HL-60/S4 treated with phorbol 12-myristate 13-acetate at 8.2 ng/mL for 4 days and 3 days (cell line): ENCODE data around the gene ERP29.
"Not testable (repeated sequence)": the region's sequence is repeated elsewhere in the genome, so short reads cannot be mapped to it uniquely, and the experiment has no call there.

ENCODE experiments used
- in situ Hi-C: fragments of 300-500 bp; cut with MboI; formaldehyde crosslinking; loops from 2 replicates; pipeline ENCODE4 v1.15.0; 2022; ENCODE audit warnings: low sequenced_read_pairs

ERP29 gene

DNA sequence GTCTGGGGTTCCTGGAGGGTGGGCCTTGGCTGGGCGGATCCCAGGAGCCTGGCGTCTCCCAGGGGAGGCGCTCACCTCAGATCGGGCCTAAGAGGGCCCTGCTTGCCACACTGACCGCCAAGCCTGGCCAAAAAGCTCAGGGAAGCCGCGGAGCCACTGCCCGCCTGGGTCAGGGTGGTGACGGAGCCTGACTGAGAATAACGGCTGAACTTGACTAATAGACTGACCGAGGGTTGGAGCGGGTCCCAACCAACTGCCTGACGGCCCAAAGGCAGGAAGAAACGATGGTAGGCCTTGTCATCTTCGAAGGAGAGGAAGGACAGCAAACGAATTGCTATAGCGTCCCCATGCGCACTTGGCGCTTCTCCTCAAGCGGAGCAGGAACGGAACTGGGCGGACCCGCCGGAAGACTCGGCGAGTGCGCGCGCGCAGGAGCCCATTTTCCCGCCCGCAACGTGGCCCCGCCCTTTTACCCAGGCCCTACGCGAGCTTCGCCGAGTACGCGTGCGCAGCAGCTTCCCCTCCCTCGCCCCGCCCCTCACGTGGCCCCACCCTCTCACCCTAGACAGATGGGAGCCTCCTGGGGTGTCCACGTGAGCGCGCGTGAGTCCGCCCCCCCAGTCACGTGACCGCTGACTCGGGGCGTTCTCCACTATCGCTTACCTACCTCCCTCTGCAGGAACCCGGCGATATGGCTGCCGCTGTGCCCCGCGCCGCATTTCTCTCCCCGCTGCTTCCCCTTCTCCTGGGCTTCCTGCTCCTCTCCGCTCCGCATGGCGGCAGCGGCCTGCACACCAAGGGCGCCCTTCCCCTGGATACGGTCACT is at the start of gene ERP29, which contains the start of gene TMEM116:
Gene ERP29, plus strand, starts transcription at position 652 of the 826 bp plus-strand sequence. Its CDS starts 40 bp downstream, at position 692.
Gene TMEM116, minus strand, starts transcription at position 391 of the 826 bp plus-strand sequence. CDS start 7,895 bp downstream, outside the sequence.
- in situ Hi-C loops, result no loop called here

DNA sequence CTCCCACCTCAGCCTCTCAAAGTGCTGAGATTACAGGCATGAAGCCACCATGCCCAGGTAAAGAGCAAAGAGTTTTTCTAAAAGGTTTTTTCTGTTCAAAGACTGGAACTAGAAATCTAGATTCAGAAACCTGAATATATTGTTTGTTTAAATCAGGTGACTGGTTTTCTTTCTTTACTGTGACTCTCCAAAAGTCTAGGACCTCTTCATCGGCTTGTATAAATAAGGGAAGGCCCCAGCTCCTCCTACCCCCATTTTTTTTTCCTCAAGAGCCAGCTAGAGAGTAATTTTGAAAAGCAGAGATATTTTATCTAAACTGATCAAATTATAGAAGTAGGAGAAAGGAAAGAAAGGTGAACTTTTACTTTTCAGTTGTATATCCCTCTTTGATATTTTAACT is 48.3 kb upstream of the ERP29 start:
- in situ Hi-C loops, result no loop called here

GRCh38 chr12:111971800-111972199 is 41.4 kb upstream of the ERP29 start:
- in situ Hi-C loops, result no loop called here

DNA sequence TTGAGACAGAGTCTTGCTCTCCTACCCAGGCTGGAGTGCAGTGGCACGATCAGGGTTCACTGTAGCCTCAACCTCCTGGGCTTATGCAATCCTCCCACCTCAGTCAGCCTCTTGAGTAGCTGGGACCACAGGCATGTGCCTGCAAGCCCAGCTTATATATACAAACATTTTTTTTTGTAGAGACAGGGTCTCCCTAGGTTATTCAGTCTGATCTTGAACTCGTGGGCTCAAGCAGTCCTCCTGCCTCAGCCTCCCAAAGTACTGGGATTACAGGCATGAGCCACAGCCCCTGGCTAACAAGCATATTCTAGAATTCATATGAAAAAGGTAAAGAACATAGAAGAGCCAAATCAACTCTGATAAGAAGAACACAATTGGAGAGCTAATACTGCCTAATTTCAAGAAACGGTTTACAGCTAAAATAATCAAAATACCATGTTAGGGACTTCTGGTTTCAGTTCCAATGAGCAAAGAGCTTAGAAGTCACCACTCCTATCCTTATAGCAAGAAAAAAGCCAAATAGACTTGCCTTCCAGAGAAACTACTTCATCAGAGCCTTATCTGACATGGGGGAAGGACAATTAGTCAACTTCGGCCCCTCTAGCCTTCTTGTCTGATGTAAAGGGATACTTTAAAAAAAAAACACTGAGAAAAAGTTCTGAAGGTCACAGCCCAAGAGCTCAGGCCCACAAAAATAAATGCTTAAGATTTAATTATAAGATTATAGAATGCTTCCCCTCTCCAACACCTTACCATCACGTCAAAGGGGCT is 37.9 kb upstream of the ERP29 start:
- in situ Hi-C loops, result no loop called here

GRCh38 chr12:111976291-111976690 is 36.9 kb upstream of the ERP29 start:
- in situ Hi-C loops, result no loop called here

DNA sequence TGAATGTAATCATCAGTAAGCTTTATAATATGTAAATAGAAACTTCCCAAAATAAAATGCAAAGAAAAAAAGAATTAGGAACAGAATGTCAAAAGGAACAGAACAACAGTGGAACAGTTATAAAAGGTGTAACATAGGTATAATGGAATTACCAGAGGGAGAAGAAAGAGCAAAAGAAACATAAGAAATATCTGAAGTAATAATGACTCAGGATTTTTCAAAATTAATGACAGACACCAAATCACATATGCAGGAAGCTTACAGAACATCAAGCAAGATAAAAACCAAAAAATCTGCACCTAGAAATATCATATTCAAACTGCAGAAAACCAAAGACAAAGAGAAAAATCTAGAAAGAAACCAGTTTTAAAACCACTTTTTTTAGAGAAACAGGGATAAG is 36.4 kb upstream of the ERP29 start:
- in situ Hi-C loops, result no loop called here

DNA sequence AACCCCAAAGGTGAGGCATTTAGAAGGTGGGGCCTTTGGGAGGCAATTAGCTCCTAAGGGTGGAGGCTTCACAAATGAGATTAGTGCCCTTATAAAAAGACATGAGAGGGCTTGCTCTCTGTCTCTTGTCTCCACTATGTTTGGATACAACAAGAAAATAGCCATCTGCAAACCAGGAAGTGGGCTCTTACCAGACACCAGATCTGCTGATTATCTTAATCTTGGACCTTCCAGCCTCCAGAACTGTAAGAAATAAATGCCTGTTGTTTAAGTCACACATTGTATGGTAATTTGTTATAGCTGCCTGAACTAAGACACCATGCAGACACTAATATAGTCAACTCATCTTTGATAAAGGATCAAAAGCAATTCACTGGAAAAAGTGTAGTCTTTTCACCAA is 34.7 kb upstream of the ERP29 start:
- in situ Hi-C loops, result no loop called here

DNA sequence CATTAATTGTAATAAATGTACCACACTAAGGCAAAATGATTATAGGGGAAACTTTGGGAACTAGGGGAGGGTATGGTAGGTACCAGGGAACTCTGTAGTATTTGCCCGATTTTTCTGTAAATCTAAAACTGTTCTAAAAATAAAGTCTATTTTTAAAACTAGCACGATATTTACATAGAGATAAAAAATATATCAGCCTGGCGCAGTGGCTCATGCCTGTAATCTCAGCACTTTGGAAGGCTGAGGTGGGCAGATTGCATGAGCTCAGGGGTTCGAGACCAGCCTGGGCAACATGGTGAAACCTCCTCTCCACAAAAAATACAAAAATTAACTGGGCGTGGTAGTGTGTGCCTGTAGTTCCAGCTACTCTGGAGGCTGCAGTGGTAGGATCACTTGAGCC is 32.6 kb upstream of the ERP29 start:
- in situ Hi-C loops, result no loop called here

DNA sequence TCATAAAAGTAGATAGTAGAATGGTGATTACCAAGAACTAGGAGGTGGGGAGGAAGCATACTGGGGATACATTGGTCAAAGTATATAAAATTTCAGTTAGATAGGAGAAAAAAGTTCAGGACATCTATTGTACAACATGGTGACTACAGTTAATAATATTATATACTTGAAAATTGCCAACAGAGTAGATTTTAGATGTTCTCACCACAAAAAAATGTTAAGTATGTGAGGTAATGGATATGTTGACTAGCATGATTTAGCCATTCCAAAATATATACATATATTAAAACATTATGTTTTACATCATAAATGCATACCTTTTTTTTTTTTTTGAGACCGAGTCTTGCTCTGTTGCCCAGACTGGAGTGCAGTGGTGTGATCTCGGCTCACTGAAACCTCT is 31.2 kb upstream of the ERP29 start:
- in situ Hi-C loops, result no loop called here

DNA sequence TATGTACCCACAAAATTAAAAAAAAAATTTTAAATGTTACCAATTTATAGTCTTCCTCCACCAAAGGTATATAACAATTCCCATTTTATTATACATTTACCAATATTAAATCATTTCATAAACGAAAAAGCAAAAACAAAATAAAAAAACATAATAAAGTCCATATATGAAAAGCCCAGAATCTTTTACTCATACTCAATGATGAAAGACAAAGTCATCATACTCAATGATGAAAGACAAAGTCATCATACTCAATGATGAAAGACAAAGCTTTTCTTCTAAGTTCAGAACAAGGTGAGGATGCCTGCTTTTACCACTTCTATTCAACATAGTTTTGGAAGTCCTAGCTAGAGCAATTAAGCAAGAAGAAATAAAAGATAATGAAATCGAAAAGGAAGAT is 28.4 kb upstream of the ERP29 start:
- in situ Hi-C loops, result no loop called here

GRCh38 chr12:111991535-111991934 is 21.7 kb upstream of the ERP29 start:
- in situ Hi-C loops, result no loop called here

DNA sequence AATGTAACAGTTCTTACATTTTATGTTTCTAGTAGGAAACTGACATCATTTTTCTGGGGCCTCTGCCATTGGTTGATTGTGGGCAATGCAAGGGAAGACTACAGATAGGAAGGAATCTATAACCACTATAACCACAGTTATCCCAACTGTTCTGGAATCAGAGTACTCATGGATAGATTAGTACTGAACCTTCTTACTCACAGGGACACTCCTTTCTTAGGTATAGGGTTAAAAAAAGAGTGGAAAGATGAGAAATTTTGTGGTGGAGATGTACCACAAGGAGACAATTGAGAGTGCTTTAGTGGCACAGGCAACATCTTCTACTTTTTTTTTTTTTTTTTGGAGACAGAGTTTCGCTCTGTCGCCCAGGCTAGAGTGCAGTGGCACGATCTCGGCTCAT is 21.3 kb upstream of the ERP29 start:
- in situ Hi-C loops, result no loop called here

DNA sequence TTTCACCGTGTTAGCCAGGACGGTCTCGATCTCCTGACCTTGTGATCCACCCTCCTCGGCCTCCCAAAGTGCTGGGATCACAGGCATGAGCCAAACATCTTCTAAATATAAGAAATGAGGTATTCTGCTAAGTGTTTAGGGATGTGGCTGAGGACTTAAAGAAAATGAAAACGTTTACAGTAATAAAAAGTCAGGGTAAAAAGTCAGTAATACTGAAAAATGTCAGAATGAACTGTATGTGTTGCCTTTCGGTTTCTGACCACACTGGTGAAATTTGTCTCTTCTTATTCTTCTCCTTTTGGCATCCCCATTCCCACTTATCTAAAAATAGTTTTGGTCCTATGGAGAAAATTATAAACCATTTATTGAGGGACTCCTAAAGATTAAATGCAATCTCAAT is 20.8 kb upstream of the ERP29 start:
- in situ Hi-C loops, result no loop called here

GRCh38 chr12:111993292-111994150 is 19.7 kb upstream of the ERP29 start:
- in situ Hi-C loops, result no loop called here

GRCh38 chr12:111994211-111995111 is 18.8 kb upstream of the ERP29 start:
- in situ Hi-C loops, result not testable (repeated sequence)

DNA sequence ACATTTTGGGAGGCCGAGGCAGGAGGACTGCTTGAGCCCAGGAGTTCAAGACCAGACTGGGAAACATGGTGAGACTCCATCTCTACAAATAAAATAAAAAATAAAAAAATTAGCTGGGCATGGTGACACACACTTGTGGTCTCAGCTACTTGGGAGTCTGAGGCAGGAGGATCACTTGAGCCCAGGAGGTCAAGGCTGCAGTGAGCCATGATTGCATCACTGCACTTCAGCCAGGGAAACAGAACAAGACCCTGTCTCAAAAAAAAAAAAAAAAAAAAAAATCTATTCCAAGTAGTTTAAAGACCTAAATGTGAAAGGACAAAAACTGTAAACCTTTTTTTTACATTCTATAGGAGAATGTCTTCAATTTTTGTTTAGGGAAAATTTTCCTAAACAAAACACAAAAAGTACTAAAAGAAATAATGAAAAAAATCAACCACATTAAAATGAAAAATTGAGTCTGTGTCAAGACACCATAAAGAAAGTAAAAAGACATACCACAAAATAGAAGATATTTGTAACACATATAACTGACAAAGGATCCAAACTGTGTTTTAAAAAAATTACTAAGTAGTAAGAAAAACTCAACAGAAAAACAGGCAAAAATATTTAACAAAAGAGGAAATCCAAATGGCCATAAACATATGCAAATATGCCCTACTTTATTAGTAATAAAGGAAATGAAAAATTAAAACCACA is 17.3 kb upstream of the ERP29 start:
- in situ Hi-C loops, result no loop called here

GRCh38 chr12:111997300-111997699 is 15.9 kb upstream of the ERP29 start:
- in situ Hi-C loops, result no loop called here

DNA sequence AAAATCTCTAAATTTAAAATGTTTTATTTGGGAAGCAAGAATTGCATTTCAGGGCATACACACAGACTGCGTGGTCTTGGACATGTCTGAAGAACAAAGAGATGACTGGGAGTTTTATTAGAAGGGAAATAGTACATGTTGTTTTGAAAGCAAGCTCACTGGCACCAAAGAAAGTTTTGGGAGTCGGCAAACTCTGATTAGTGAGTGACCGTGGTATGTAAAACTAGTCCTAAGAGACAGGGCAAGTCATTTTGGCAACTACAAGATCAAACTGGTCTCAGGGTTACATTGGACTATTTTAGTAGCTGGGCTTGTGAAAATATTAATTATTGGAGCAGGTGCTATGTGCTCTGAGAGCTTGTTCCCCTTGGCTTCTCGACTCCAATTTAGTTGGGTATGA is 15.2 kb upstream of the ERP29 start:
- in situ Hi-C loops, result no loop called here

GRCh38 chr12:111999129-111999528 is 14.1 kb upstream of the ERP29 start:
- in situ Hi-C loops, result not testable (repeated sequence)
